CD14-positive monocyte (primary cell): ENCODE data around the gene ACLY. TPM values are rescaled to one million over a fixed set of nuclear protein-coding genes. Genes with fewer than 3 reads are reported as not detected.

Experiments used
- DNase-seq, 3 donors: peaks; one replicate each; pipeline ENCODE4 v3.0.0-alpha.2; 2011 to 2022
- H2AFZ ChIP-seq: 2 replicates; pipeline ENCODE4 v1.6.0; 2012; ENCODE audit warnings: mild to moderate bottlenecking, low read depth, low read length, inconsistent platforms; ENCODE audit not compliant: insufficient read depth, poor library complexity, severe bottlenecking
- H3K27ac ChIP-seq, 2 donors: 1 replicate in 1 of 2; 2 replicates in 1 of 2; pipeline ENCODE4 v1.5.1; 2012 to 2013; ENCODE audit warnings: low read length in 2 of 2, control low read depth in 1 of 2, inconsistent platforms in 1 of 2, low read depth in 1 of 2, mild to moderate bottlenecking in 1 of 2
- H3K27me3 ChIP-seq, 2 donors: one replicate each; pipeline versions ENCODE4 v1.6.0 to v1.6.1; 2011 to 2013; ENCODE audit warnings: low read length in 2 of 2; ENCODE audit not compliant: control insufficient read depth in 2 of 2, insufficient read depth in 2 of 2
- H3K36me3 ChIP-seq, 2 donors: replicated peaks in 1 of 2; 1 replicate in 1 of 2; 2 replicates in 1 of 2; pipeline versions ENCODE4 v1.5.1 to v1.6.1; 2012 to 2013; ENCODE audit warnings: low read length in 2 of 2, control low read depth in 1 of 2, inconsistent platforms in 1 of 2, mild to moderate bottlenecking in 1 of 2; ENCODE audit not compliant: insufficient read depth in 2 of 2, control insufficient read depth in 1 of 2
- H3K4me1 ChIP-seq, 2 donors: 1 replicate in 1 of 2; 2 replicates in 1 of 2; pipeline versions ENCODE4 v1.5.1 to v1.6.1; 2012 to 2013; ENCODE audit warnings: low read length in 2 of 2, control low read depth in 1 of 2, inconsistent platforms in 1 of 2, mild to moderate bottlenecking in 1 of 2, moderate library complexity in 1 of 2; ENCODE audit not compliant: insufficient read depth in 2 of 2, control insufficient read depth in 1 of 2
- H3K4me2 ChIP-seq: replicated peaks from 2 replicates; pipeline ENCODE3; 2012; ENCODE audit warnings: low read length, moderate library complexity, mild to moderate bottlenecking; ENCODE audit not compliant: poor library complexity, severe bottlenecking; ENCODE audit errors: extremely low read depth
- H3K4me3 ChIP-seq, 3 experiments: fragments of 200-600 bp in 1 of 3; sonication (generic) in 1 of 3; replicated peaks in 1 of 3; 1 replicate in 2 of 3; 2 replicates in 1 of 3; pipeline ENCODE4 v1.5.1; 2011 to 2013; ENCODE audit warnings: low read length in 3 of 3, mild to moderate bottlenecking in 3 of 3, control low read depth in 2 of 3, low read depth in 2 of 3, inconsistent platforms in 1 of 3, moderate library complexity in 1 of 3
- H3K79me2 ChIP-seq: 2 replicates; pipeline ENCODE4 v1.6.0; 2012; ENCODE audit warnings: mild to moderate bottlenecking, control low read depth, inconsistent platforms, low read length, moderate library complexity; ENCODE audit not compliant: insufficient read depth
- H3K9ac ChIP-seq: 2 replicates; pipeline ENCODE4 v1.6.0; 2017; ENCODE audit warnings: low read length, mild to moderate bottlenecking; ENCODE audit not compliant: insufficient read depth, poor library complexity, severe bottlenecking
- H3K9me3 ChIP-seq, 2 donors: replicated peaks in 1 of 2; 1 replicate in 1 of 2; 2 replicates in 1 of 2; pipeline versions ENCODE4 v1.5.1 to v1.6.1; 2012 to 2013; ENCODE audit warnings: low read length in 2 of 2, control low read depth in 1 of 2; ENCODE audit not compliant: control insufficient read depth in 1 of 2, insufficient read depth in 1 of 2
- H4K20me1 ChIP-seq: 2 replicates; pipeline ENCODE4 v1.6.0; 2012; ENCODE audit warnings: mild to moderate bottlenecking, low read length, control low read depth, moderate library complexity; ENCODE audit not compliant: insufficient read depth
- H3K27ac Mint-ChIP-seq, 7 donors: one replicate each; pipeline ENCODE4 v1.8.0; 2020; ENCODE audit warnings: mild to moderate bottlenecking in 7 of 7, mixed read lengths in 7 of 7, moderate library complexity in 6 of 7, inconsistent platforms in 2 of 7
- H3K27me3 Mint-ChIP-seq, 3 donors: one replicate each; pipeline ENCODE4 v1.8.0; 2021 to 2022; ENCODE audit warnings: low read depth in 3 of 3, mild to moderate bottlenecking in 3 of 3, mixed read lengths in 3 of 3, moderate library complexity in 3 of 3, inconsistent platforms in 1 of 3
- H3K36me3 Mint-ChIP-seq, 2 donors: one replicate each; pipeline ENCODE4 v1.8.0; 2020; ENCODE audit warnings: mixed read lengths in 2 of 2, inconsistent platforms in 1 of 2, mild to moderate bottlenecking in 1 of 2
- H3K4me1 Mint-ChIP-seq: one replicate; pipeline ENCODE4 v1.8.0; 2020; ENCODE audit warnings: mild to moderate bottlenecking, mixed read lengths
- H3K4me3 Mint-ChIP-seq, 2 donors: one replicate each; pipeline ENCODE4 v1.8.0; 2020; ENCODE audit warnings: mild to moderate bottlenecking in 2 of 2, mixed read lengths in 2 of 2, moderate library complexity in 1 of 2
- H3K9me3 Mint-ChIP-seq, 7 donors: one replicate each; pipeline ENCODE4 v1.8.0; 2020 to 2022; ENCODE audit warnings: mixed read lengths in 7 of 7, mild to moderate bottlenecking in 6 of 7, moderate library complexity in 6 of 7, inconsistent platforms in 2 of 7
- CTCF ChIP-seq: fragments of 200-600 bp; IDR thresholded peaks from one replicate; pipeline ENCODE4 v1.8.0; 2022; ENCODE audit warnings: antibody characterized with exemption, mild to moderate bottlenecking
- WGBS: methylation state at CpG from one replicate; pipeline ENCODE4 v1.1.5; 2013; ENCODE audit warnings: missing lambda C conversion rate; ENCODE audit not compliant: insufficient coverage; 5-methylcytosine and 5-hydroxymethylcytosine counted together
- intact Hi-C, 2 donors: fragments of 100-400 bp; cut with micrococcal nuclease; formaldehyde crosslinking; loops; one replicate each; pipeline versions ENCODE4 v1.15.0 to v1.15.1; 2023
- polyA plus RNA-seq, 3 donors: library from polyadenylated mRNA; depleted of rRNA in 1 of 3; unstranded in 2 of 3; stranded (reverse) in 1 of 3; fragments of 300-500 nt in 2 of 3; fragments of >200 nt in 1 of 3; fragmentation: Illumina TruSeq in 2 of 3; gene quantifications; 1 replicate in 2 of 3; 2 replicates in 1 of 3; pipeline ENCODE4 v1.2.3, GENCODE V29; 2012 to 2021

Gene ACLY
- polyA plus RNA-seq, 3 donors, result 41.0 to 48.3 (median 45.1) TPM

- Histone ChIP-seq H3K4me2 (peak overlapping the region; percentile 91), H3K4me1 (peaks cover 21 to 24% of the 10 kb centered on the region in 2 donors), H3K27ac (no peak overlapping the region), H3K79me2 (peaks cover 65% of the 10 kb centered on the region), H3K36me3 (peaks cover 19 to 24% of the 10 kb centered on the region in 2 donors), H3K4me3 (peak overlapping the region in 1 of 3 experiments; percentile 99), H3K9ac (no peak overlapping the region), H3K27me3 (no peaks in the 10 kb centered on the region), H2AFZ (no peak overlapping the region), H3K9me3 (no peaks in the 10 kb centered on the region), H4K20me1 (peaks cover 61% of the 10 kb centered on the region)
- no peak for TF ChIP-seq CTCF
- H3K27me3 Mint-ChIP-seq, result peaks cover 0 to 2% (median 0%) of the 10 kb centered on the region in 3 donors
- H3K4me1 Mint-ChIP-seq, result peaks cover 34% of the 10 kb centered on the region
- 100% methylated on average over 2 of the region's 4 CpGs for WGBS
- peak overlapping the region; percentile 94 to 96 for H3K4me3 Mint-ChIP-seq
- H3K9me3 Mint-ChIP-seq, result no peaks in the 10 kb centered on the region
- intact Hi-C loops, result loop anchor here in 1 of 2 donors (5.0 kb wide), 1 partner anchor 195 kb away; the partner anchor contains the start of gene DHX58
- peaks cover 20 to 29% of the 10 kb centered on the region in 2 donors for H3K36me3 Mint-ChIP-seq
- peak overlapping the region in 3 of 7 donors; percentile 21 to 50 (median 28) for H3K27ac Mint-ChIP-seq
- no peak for DNase-seq
Observed at GRCh38 chr17:41917192-41917591, 1.6 kb downstream of the ACLY start.

- peaks cover 69% of the 10 kb centered on the region for H4K20me1 ChIP-seq
- H3K36me3 ChIP-seq, result peaks cover 36 to 40% of the 10 kb centered on the region in 2 donors
- H2AFZ ChIP-seq, result no peak overlapping the region
- no peak for TF ChIP-seq CTCF
- peaks cover 34% of the 10 kb centered on the region for H3K4me1 Mint-ChIP-seq
- H3K79me2 ChIP-seq, result peaks cover 65% of the 10 kb centered on the region
- intact Hi-C loops, result loop anchor here in 1 of 2 donors (5.0 kb wide), 1 partner anchor 197 kb away; the partner anchor contains the start of gene DHX58
- peak overlapping the region in 1 of 7 donors; percentile 3 for H3K27ac Mint-ChIP-seq
- DNase-seq, result no peak
- H3K27me3 ChIP-seq, result no peaks in the 10 kb centered on the region
- peaks cover 36 to 45% of the 10 kb centered on the region in 2 donors for H3K36me3 Mint-ChIP-seq
- no peak overlapping the region for H3K4me2 ChIP-seq
- H3K9me3 Mint-ChIP-seq, result no peaks in the 10 kb centered on the region
- H3K9me3 ChIP-seq, result no peaks in the 10 kb centered on the region
- H3K4me1 ChIP-seq, result peaks cover 21 to 24% of the 10 kb centered on the region in 2 donors
- 83% methylated on average over 1 of the region's 2 CpGs for WGBS
- no peak overlapping the region for H3K4me3 Mint-ChIP-seq
- no peak overlapping the region for H3K9ac ChIP-seq
- peak overlapping the region in 1 of 2 donors; percentile 11 for H3K27ac ChIP-seq
- H3K4me3 ChIP-seq, result no peak overlapping the region
- peaks cover 0 to 2% (median 0%) of the 10 kb centered on the region in 3 donors for H3K27me3 Mint-ChIP-seq
Observed at GRCh38 chr17:41915566-41915965, 3.2 kb downstream of the ACLY start.
